ENCODE measurements around the gene FCAMR.

FCAMR gene

DNA sequence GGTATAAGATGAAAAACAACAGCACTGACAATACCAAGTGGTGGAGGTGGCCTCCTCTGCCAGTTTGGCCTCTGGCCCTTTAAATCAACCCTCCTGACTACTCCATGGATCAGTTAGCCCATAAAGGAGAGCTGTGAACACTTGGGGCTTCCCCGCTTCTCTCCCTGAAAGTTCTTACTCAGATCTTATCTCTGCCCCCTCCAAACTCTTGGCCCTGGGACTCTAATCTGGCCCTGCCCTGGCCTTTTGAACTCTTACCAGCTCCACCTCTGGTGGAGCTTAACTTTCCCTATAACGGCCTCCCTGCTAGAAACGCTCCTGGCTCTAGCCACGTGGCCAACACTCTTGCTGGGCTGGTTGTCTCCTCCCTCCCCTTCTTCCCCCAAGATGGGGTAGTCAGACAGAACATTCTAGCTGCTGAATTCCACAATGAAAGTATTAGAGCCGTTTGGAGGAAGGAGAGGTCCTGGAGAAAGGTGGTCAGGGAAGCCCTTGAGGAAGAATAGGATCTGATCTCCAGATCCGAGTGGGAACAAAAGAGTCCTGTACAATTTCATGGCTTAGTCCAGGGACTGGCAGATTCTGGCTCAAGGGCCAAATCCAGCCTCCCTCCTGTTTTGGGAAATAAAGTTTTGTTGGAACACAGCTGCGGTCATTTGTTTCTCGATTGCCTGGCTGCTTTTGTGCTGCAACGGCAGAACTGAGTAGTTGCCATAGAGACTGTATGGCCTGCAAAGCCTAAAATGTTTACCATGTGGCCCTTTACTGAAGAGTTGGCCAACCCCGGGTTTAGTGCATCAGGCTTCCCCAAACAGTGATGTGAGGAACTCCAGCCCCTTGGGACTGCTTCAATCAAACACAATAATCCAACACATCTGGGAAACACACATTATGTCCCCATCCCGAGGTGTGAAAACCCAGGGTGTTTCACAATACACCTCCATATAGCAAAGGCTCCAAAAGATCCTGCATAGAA is 14.5 kb downstream of the FCAMR start:
- DNase-seq = no peak

DNA sequence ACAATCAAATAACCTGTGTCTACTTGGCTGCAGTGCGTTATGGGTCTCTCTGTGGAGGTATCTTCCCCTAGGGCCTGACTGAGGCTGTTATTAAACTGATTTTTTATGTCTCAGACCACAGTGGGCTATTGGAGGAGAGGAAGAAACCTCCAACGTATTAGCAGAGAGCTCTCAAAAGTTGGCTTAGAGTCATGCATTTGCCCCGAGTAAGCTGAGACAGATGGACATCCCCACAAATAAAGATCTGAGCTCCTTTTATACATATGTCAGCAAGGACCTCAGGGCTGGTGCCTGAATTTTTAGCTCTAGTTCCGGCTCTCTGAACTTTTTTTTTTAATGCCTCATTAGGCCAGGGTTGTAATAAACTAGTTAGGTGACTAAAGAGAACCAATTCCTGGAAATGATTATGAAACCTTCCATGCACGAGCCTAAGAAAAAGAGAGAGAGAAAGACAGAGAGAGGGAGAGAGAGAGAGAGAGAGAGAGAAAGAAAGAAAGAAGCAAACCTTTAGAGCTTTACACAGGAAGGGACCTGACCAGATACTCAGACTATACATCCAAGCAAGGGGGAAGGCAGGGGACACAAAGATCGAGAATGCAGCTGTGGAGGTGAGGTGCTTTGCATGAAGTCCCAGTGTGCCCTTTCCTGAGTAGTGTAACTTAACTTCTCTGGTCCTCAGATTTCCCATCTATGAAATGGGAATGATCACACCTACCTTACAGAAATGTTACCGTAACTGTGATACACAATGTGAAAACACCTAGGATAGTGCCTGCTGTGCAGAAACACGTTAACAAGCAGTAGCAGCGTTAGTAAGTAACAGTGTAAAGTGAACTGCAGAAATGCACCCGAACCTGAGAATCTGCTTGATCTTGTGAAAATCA is 15.6 kb downstream of the FCAMR start:
- no peak for DNase-seq

DNA sequence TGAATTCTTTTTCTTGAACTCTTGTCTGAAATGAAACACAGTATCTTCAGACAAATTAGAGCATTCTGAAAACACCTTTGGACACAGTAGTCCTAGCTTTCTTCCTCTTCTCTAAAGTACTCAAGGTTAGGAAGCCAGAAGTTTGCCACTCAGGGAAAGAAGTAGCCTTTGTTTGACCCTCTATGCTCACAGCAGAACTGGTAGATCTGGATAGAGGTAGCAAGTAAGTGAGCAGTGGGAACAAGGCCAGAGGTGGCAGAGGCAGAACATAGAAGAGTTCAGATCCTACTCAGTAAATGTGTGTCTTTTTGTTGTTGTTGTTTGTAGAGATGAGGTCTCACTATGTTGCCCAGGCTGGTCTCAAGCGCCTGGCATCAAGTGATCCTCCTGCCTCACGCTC is 16.6 kb downstream of the FCAMR start:
- DNase-seq = no peak

DNA sequence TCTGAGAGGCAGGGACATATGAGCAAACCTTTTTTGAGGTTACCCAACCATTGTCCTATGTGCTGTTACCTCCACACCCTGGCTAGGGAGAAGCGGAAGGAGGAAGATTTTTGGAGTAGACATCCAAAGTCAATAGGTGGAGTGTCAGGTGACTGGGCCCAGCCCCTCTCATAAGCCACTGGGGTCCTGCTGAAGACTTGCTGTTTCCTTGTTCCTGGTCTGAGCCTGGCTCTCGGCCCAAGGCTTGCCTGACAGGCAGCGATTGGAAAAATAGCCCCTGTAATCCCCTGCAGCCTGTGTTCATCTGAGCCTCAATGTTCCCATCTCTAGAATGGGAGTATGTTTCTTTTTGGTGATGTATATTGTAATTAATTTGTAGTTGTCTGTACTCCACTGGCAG is 17.1 kb downstream of the FCAMR start:
- DNase-seq = no peak

DNA sequence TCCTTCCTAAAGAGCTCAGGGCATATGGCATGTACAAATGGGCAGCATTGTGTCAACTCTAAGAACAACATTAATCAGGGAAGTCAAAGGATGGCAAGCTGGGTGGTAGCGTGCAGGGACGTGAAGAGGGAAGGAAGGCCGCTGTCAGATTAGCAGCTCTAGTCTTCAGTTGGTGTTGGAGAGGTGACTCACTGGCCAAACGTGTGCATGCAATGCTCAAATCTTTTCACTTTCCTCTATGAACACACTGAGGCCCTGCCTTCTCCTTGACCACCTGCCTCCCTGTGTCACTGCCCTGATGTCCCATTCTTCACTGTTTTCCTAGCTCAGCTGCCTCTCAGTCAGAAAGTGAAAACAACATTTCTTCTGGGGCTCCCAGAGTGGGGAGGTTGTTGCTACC is 18.1 kb downstream of the FCAMR start:
- DNase-seq = no peak

DNA sequence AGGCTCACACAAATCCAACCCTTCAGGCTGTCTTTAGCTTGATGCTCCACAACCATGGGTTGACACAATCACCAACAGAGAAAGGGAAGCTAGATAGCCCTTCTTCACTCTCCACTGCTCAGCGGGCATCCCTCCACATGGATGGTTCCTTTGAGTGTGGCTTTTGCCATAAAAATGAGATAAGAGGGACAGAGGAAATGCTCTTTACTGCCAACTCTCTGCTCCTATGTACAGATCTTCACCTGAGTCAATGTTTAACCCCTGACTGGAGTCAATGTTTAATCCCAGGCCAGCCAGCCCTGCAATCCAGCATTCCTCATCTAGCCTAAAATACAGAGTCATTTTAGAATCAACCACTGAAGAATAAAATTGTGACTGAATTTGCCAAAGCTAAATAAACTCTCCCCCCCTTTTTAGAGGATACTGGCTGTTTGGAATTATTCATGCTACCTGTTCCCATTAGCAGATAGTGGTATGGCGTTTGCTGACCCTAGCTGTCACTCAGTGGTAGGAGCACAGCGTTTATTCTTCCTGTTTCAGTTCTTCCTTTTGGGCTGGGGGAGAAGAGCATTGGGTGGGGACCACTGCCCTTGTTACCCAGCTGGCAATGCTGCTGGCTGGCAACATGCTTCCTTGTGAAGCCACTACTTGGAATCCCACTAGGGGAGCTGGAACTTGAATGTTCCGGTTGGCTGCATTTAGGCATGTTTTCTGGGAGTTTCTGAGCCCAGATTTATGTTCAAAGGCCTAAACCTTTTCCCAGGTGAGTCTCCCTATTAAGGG is 18.8 kb downstream of the FCAMR start:
- DNase-seq = no peak

DNA sequence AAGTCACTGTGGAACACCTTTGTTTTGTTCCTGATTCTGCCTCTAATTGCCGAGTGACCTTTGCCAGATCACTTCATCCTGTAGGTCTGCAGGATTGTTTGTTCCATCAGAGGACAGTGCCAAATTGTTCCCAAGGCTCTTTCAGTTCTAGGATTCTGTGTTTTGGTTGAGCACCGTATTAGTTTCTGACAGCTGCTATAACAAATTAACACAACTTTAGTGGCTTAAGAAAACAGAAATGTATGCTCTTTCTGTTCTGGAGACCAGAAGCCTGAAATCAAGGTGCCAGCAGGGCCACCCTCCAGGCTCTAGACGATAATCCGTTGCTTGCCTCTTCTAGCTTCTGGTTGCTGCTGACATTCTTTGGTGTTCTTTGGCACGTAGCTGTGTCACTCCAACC is 20.6 kb downstream of the FCAMR start:
- no peak for DNase-seq

DNA sequence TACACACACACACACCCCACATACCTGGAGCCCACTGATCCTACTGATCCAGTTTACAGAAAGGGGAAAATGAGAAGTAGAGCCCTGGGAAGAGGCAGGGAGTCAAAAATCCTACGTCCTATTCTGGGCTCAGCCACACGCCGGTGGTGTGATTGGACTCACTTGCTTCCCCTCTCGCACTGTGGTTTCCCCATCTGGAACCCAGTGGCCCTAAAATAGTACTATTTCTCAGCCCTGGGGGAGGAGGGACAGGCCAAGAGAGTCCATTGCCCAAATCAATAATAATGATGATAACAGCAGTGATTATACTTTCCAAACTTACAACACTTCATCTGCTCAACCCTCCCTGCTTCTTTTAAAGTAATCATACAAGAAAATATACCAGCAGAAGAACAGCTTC is 21.1 kb downstream of the FCAMR start:
- DNase-seq = no peak

DNA sequence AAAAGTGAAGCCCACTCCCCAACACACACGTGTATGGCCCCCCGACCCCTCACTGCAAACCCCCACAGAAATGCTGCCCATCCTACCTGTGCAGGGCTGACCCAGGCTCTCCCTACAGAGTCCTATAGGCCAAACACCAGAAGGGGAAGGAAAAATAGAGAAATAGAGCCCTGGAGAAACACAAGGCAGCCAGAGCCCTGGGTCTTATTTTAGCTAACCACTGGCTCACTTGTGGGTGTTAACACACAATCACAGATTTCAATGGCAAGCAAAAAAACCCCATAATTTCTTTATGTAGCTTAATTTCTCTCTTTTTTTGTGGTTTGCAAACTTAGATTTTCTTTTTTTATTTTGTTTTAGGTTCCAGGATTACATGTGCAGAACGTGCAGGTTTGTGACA is 23.0 kb downstream of the FCAMR start:
- no peak for DNase-seq

DNA sequence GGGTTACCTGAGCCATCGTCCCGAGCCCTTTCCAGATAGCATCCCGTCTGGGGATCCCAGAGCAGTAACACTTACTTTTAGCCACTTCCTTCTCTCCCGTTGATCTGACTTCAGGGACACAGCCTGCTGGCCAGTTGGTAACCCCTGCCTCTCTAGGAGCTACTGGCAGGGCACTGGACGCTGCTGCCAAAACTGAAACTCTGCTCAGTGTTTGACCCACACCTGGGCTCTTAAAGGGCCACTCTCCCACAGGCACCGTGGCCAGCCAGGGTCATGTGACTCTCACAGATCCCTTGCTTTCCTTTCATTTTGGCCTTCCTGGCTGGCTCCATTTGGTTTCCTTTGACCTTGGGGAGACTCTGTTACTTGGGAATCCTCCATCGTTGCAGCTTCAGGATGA is 24.0 kb downstream of the FCAMR start, which contains the start of gene PIGR:
TSS of gene PIGR (minus strand) at position 206 of the 400 bp plus-strand sequence. CDS start 5,935 bp downstream, outside the sequence.
- DNase-seq = no peak

DNA sequence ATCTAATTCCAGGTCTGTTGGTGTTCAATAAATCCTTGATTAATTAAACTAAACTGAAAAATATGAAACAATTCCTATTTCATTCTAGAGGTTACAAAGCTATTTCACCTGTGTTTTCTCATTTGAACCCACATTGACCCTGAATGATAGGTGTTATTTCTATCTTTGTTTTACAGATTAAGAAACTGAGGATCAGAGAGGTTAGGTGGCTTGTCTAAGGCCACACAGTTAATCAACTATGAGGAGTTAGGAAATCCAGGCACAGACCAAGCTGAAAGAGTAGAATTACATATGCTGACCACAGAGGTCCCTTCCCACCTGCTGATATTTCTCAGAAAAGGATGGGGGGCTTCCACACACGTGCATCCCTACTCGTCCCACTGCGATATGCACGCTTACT is 24.5 kb downstream of the FCAMR start:
- no peak for DNase-seq

DNA sequence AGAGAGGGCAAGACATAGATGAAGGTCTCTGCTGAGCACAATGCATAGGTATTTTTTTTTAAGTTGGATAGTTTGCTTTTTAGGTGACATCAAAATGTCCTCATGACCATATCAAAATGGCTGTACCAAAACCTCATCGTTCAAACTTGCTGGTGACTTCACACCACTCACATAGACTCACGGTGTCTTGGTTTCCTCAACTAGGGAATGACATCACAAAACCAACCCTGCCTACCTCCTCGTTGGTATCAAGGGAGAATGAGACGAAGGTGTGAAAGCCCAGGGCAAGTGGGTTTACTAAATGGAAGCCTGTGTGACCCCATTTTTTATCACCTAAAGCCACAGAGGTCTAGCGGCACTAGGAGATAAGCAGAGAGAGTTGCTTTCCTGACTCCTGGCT is 25.6 kb downstream of the FCAMR start:
- no peak for DNase-seq

DNA sequence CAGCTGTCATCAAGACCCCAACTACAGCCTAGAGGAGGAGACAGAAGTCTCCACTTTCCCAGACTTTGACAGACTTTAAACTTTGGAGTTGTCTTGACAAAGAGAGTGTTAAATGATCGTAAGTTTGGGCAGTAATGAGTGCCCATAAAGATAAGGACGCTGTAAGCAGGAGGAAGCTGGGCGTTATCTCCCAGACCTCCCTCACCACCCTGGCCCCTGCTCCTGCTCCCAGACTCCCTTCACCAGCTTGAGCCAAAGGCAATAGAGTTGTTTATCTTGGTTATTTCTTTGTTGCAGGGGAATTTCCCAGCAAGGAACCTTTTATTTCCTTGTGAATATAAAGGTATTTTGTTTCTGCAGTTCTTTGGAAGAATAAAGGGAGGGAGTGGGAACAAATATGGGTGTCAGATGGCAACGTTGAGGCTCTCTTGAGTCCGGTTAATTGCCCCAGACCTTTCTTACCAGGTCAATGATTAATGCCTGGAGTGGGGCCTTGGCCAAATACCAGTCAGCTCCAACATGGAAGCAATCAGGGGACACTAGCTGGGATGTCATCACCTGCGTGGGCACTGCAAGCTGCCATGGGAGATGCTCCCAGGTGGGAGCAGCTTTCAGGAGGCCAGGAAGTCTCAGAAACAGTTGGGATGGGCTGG is 28.4 kb downstream of the FCAMR start:
- no peak for DNase-seq

DNA sequence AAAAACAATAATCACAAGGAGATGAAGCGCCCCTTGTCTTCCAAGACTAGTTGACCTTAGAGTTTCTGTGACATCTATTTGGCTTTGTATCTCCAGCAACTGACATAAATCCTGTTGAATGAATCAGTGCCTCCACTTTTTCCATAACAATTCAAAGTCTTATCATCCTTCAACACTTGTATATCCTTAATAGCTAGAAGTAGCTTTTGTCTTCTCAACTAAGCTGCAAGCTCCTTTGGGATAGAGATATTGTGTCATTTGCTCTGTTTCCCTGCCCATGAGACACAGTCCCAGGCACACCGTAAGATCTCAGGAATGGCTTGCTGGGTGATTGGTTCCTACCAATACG is 29.7 kb downstream of the FCAMR start:
- no peak for DNase-seq

DNA sequence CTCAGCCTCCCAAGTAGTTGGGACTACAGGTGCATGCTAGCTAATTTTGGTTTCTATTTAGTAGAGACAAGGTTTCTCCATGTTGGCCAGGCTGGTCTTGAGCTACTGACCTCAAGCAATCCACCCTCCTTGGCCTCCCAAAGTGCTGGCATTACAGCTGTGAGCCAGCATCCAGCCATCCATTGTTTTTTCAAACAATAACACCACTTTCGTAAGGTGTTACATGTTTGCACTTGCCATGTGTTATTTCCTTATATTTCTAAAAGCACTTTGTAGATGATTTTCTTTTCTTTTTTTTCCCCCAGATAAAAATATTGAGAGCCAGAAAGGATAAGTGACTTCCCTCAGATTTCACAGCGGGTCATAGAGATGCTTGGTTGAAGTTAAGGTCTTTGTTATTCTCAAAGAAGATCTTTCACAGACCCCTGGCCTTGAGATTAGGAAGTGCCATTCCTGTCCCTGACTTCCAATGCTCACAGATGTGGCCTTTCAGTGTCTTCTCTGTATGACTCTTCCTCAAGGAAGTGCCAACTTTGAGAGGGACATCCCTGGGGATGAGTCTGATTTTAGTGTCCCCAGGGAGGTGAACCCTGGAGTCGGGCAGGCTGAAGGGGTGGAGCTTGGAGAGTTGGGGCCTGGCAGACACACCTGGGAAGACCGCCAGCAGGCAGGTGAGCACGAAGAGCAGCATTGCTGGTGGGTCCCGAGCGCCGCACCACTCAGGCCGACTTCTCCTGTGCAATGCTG is 30.2 kb downstream of the FCAMR start:
- no peak for DNase-seq

DNA sequence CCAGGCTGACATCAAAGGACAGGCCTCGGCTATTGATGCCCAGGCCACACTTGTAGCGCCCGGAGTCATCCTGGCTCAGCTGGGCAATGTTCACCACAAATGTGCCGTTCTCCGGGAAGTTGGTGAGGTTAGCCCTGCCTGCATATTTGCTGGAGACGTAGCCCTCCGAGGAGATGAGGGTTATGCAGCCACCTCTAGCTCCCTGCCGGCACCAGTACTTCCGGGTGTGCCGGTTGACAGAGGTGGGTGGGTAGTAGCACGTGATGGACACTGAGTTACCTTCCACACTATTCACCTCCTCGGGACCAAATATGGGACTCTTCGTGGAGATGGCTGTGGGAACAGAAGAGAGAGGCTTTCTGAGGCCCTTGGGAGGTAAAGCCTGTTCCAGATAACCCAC is 31.1 kb downstream of the FCAMR start:
- DNase-seq = no peak

DNA sequence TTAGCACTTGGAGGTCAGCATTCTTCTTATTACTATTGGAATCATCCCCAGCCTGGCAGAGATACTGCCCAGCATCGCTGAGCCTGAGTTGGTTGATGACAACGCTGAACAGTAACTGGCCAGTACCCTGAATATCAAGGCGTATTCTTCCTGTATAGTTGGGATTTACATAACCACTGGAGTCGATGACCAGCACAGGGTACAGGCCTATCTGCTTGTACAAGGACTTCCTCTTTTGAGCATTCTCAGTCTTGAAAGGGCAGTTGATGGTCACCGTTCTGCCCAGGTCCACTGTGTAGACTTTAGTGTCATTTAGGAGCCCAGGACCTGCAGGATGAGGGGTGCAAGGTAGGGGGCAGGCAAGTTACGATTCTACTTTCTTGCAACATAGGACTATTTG is 32.8 kb downstream of the FCAMR start:
- no peak for DNase-seq

DNA sequence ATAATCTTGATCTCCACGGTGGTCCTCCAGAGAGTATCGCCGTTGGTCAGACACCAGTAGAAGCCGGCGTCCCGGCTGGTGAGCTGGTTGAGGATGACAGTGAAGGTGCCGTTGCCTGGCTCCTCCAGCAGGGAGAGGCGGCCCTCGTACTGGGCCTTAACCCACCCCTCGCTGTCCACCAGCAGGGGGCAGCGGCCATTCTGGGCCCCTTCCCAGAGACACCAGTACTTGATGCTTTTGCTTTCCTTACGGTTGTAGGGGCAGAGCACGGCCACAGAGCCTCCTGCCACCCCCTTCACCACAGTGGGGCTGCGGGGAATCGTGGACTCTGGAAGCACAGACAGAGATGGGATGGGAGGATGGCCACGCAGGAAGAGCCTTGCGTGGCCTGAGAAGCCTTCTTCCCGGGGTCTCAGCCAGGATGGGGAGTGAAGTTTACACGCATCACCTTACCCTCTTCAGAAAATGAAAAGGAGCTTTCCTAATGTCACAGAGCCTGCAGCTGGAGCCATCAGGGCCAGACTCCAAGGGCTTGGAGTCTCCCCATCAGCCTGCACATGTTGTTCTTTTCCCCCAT is 34.7 kb downstream of the FCAMR start:
- no peak for DNase-seq

DNA sequence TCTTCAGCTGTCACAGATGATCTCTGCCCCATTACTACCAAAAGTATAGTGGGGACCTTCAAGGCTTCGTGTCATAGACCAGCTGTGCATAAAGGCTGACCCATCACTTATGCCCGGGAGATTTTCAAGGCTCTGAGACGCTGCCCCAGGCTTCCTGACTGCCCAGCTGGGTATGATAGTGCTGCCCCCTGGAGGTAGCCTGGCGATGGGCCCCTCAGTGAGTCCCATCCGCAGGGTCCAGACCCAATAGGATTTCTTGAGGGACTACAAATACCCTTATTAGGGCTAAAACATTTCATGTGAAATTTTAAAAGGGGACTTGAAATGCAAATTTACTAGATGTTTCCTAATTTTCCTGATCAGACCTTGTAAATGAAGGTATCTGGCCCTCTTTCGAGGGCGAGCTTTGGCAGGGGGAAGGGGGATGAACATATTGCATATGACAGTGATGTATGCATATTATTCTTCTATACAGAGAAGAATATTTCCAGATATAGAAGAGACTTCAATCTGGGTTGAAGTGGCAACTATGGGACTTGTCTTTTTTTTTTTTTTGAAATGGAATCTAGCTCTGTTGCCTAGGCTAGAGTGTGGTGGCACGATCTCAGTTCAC is 36.8 kb downstream of the FCAMR start:
- DNase-seq = no peak

DNA sequence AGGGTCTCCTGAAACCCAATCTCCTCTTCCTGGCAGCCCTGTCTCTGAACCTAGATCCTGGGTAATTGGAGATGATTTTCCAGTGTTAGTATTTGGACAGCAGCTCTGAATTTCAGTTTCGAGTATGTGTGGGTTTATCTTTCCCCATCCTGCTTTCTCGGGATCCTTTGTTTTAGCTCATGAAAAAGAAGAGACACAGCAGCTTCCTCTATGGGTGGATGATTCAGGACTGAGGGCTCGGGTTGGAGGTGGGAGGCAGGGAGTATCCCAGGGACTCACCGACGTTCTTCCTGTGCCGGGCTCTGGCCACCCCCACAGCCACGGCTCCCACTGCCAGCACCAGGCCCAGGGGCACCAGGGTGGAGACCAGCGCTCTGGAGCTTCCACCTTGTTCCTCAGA is 38.1 kb downstream of the FCAMR start:
- no peak for DNase-seq

DNA sequence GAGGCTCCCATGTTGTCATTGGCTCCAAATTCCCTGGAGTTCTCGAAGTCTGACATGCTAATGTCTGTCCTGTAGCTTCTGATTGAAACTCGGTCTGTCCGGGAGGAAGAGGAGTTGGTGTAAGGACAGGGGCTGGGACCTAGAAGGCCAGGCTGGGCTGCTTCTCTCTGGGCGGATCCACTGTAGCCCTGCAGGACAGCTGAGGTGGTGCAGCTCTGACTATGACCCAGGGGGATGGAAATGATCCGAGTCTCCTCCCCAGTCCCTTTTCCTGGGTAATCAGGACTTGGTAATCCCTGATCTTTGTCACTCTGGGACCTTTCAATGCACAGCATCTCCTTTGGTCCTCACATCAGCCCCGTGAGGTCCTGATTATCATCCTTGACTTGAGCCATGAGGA is 38.6 kb downstream of the FCAMR start:
- no peak for DNase-seq

Measured in NCI-H524 (cell line).